IMR-90 (cell line): ENCODE results near the gene CHMP4B. TPM values are rescaled to one million over a fixed set of nuclear protein-coding genes. Genes with fewer than 3 reads are reported as not detected.

Experiments
- ATAC-seq: fragments of 200-7000 bp; cut with Tn5 transposase; 2 replicates; pipeline ENCODE4 v1.9.1; 2020; ENCODE audit warnings: low read depth, mild to moderate bottlenecking, moderate library complexity
- BruUV-seq: library from RNA; stranded (reverse); fragments of 400-500 nt; replicated peaks from 2 replicates; lab custom pipeline; 2021; lab: Mats Ljungman, UMichigan
- CTCF ChIA-PET: fragments of 300-600 bp; formaldehyde crosslinking; extraction: SDS; loops from one replicate; lab custom pipeline; 2021; ENCODE audit warnings: antibody characterized with exemption; lab: Yijun Ruan, JAX
- POLR2A ChIA-PET: fragments of 300-600 bp; sonication (Branson Sonifier 250); formaldehyde crosslinking; loops from one replicate; lab custom pipeline; 2022; ENCODE audit warnings: antibody characterized with exemption; ENCODE audit not compliant: unreplicated experiment; lab: Charles Lee
- DNase-seq: peaks from one replicate; pipeline ENCODE4 v3.0.0; 2013
- H2AFZ ChIP-seq: replicated peaks from 2 replicates; pipeline ENCODE3; 2013; ENCODE audit warnings: low read length, mild to moderate bottlenecking; ENCODE audit not compliant: poor library complexity
- H2AK5ac ChIP-seq: 2 replicates; pipeline ENCODE4 v1.6.1; 2013; ENCODE audit warnings: low read depth, low read length, inconsistent platforms
- H2AK9ac ChIP-seq: replicated peaks from 2 replicates; pipeline ENCODE3; 2013; ENCODE audit warnings: mild to moderate bottlenecking, low read depth, low read length, moderate library complexity; ENCODE audit not compliant: poor library complexity
- H2BK120ac ChIP-seq: 2 replicates; pipeline ENCODE4 v1.6.1; 2013; ENCODE audit warnings: low read depth, low read length, inconsistent platforms
- H2BK15ac ChIP-seq: 3 replicates; pipeline ENCODE4 v1.6.1; 2013; ENCODE audit warnings: low read depth, low read length, inconsistent platforms
- H2BK20ac ChIP-seq: 2 replicates; pipeline ENCODE4 v1.6.1; 2013; ENCODE audit warnings: low read depth, mild to moderate bottlenecking, inconsistent platforms, low read length, moderate library complexity
- H2BK5ac ChIP-seq: 2 replicates; pipeline ENCODE4 v1.6.1; 2013; ENCODE audit warnings: mild to moderate bottlenecking, low read depth, low read length, inconsistent platforms; ENCODE audit not compliant: poor library complexity, severe bottlenecking
- H3K14ac ChIP-seq: replicated peaks from 2 replicates; pipeline ENCODE4 v1.6.1; 2013; ENCODE audit warnings: low read depth, low read length, inconsistent platforms
- H3K18ac ChIP-seq: 2 replicates; pipeline ENCODE4 v1.6.1; 2013; ENCODE audit warnings: low read depth, low read length, control low read depth
- H3K23ac ChIP-seq: 2 replicates; pipeline ENCODE4 v1.6.1; 2013; ENCODE audit warnings: low read depth, low read length, inconsistent platforms
- H3K27ac ChIP-seq: 2 replicates; pipeline ENCODE4 v1.5.1; 2013; ENCODE audit warnings: mild to moderate bottlenecking, control low read depth, low read length; ENCODE audit not compliant: insufficient read depth
- H3K27me3 ChIP-seq: 2 replicates; pipeline ENCODE4 v1.6.1; 2013; ENCODE audit warnings: low read length; ENCODE audit not compliant: control insufficient read depth, insufficient read depth
- H3K36me3 ChIP-seq: 2 replicates; pipeline ENCODE4 v1.6.1; 2013; ENCODE audit warnings: low read length, mixed read lengths; ENCODE audit not compliant: control insufficient read depth, insufficient read depth
- H3K4ac ChIP-seq: 2 replicates; pipeline ENCODE4 v1.6.1; 2013; ENCODE audit warnings: low read depth, low read length, inconsistent platforms
- H3K4me1 ChIP-seq: 2 replicates; pipeline ENCODE4 v1.6.1; 2013; ENCODE audit warnings: low read length, mixed read lengths; ENCODE audit not compliant: control insufficient read depth, insufficient read depth
- H3K4me2 ChIP-seq: 2 replicates; pipeline ENCODE4 v1.6.1; 2013; ENCODE audit warnings: low read depth, mild to moderate bottlenecking, control low read depth, low read length, moderate library complexity
- H3K4me3 ChIP-seq: 2 replicates; pipeline ENCODE4 v1.5.1; 2013; ENCODE audit warnings: low read depth, mild to moderate bottlenecking, control low read depth, low read length, moderate library complexity; ENCODE audit not compliant: insufficient read depth
- H3K56ac ChIP-seq: 2 replicates; pipeline ENCODE4 v1.6.1; 2013; ENCODE audit warnings: low read length, inconsistent platforms; ENCODE audit not compliant: insufficient read depth; ENCODE audit errors: extremely low read depth
- H3K79me1 ChIP-seq, 2 experiments: 2 replicates each; pipeline ENCODE4 v1.6.1; 2013; ENCODE audit warnings: low read length in 2 of 2, inconsistent platforms in 1 of 2, low read depth in 1 of 2
- H3K9ac ChIP-seq: 2 replicates; pipeline ENCODE4 v1.6.1; 2013; ENCODE audit warnings: low read depth, low read length, control low read depth
- H3K9me1 ChIP-seq: 2 replicates; pipeline ENCODE4 v1.6.1; 2013; ENCODE audit warnings: low read length, inconsistent platforms; ENCODE audit not compliant: insufficient read depth
- H3K9me3 ChIP-seq: 2 replicates; pipeline ENCODE4 v1.6.1; 2013; ENCODE audit warnings: low read length; ENCODE audit not compliant: control insufficient read depth, insufficient read depth
- H4K20me1 ChIP-seq: 2 replicates; pipeline ENCODE4 v1.6.1; 2013; ENCODE audit warnings: low read length, inconsistent platforms; ENCODE audit not compliant: insufficient read depth
- H4K5ac ChIP-seq: 2 replicates; pipeline ENCODE4 v1.6.1; 2013; ENCODE audit warnings: mild to moderate bottlenecking, low read depth, low read length, control low read depth
- H4K8ac ChIP-seq, 2 experiments: 2 replicates each; pipeline ENCODE4 v1.6.1; 2013; ENCODE audit warnings: low read depth in 2 of 2, low read length in 2 of 2, control low read depth in 1 of 2, inconsistent platforms in 1 of 2
- H4K91ac ChIP-seq: 2 replicates; pipeline ENCODE4 v1.6.1; 2013; ENCODE audit warnings: low read depth, low read length, inconsistent platforms; ENCODE audit not compliant: insufficient read depth
- MAFK ChIP-seq: IDR thresholded peaks from 2 replicates; pipeline ENCODE4 v1.6.1; 2012; ENCODE audit warnings: low read depth, low read length, improper control_type of control experiment
- MAZ ChIP-seq: IDR thresholded peaks from 2 replicates; pipeline ENCODE4 v1.6.1; 2012; ENCODE audit warnings: low read depth, mild to moderate bottlenecking, low read length, improper control_type of control experiment, moderate library complexity, borderline replicate concordance
- NFE2L2 ChIP-seq: fragments of 150-350 bp; IDR thresholded peaks from 2 replicates; pipeline ENCODE4 v1.6.1; 2016; ENCODE audit warnings: low read depth, mild to moderate bottlenecking, low read length
- WGBS, 2 experiments: methylation state at CpG; one replicate each; pipeline versions ENCODE4 v1.1.5 to v1.1.7; 2013; ENCODE audit warnings: missing lambda C conversion rate in 2 of 2; ENCODE audit not compliant: insufficient read length in 1 of 2; ENCODE audit errors: extremely low coverage in 2 of 2; 5-methylcytosine and 5-hydroxymethylcytosine counted together
- dilution Hi-C: fragments of 300-500 bp; cut with HindIII; formaldehyde crosslinking; loops from one replicate; pipeline ENCODE4 v1.14.3; 2018; ENCODE audit warnings: low sequenced_read_pairs; ENCODE audit not compliant: unreplicated experiment
- in situ Hi-C: fragments of 300-500 bp; cut with MboI; formaldehyde crosslinking; loops from 3 replicates; pipeline ENCODE4 v1.14.3; 2019; ENCODE audit warnings: low sequenced_read_pairs, inconsistent platforms, mixed read lengths
- intact Hi-C: fragments of 100-400 bp; cut with micrococcal nuclease; formaldehyde crosslinking; loops from 2 replicates; pipeline ENCODE4 v1.10.0; 2022
- polyA plus RNA-seq, 3 experiments: library from polyadenylated mRNA; depleted of rRNA; stranded (reverse); fragments of >200 nt; gene quantifications; 2 replicates each; pipeline ENCODE4 v1.2.3, GENCODE V29; 2012; ENCODE audit warnings: low replicate concordance in 1 of 3
- total RNA-seq: library from RNA; depleted of rRNA; stranded (reverse); fragments of >200 nt; gene quantifications from 2 replicates; pipeline ENCODE4 v1.2.3, GENCODE V29; 2012

Gene CHMP4B
- total and polyA plus RNA-seq, 2 of the 4 experiments (the other 2 are of a cell fraction) = 30.3 to 94.8 TPM

GRCh38 chr20:33880396-33880795 is 69.2 kb downstream of the CHMP4B start:
- Histone ChIP-seq H3K18ac (no peak overlapping the region), H3K56ac (no peak overlapping the region), H4K5ac (no peak overlapping the region), H2BK20ac (no peak overlapping the region), H4K91ac (no peak overlapping the region), H4K20me1 (no peaks in the 10 kb centered on the region), H3K4me2 (no peak overlapping the region), H3K36me3 (no peaks in the 10 kb centered on the region), H3K9me1 (no peaks in the 10 kb centered on the region), H2BK5ac (no peak overlapping the region), H3K4ac (no peak overlapping the region), H3K14ac (no peak overlapping the region), H3K9me3 (peaks cover 9% of the 10 kb centered on the region), H3K27ac (no peak overlapping the region), H2BK15ac (no peak overlapping the region), H3K23ac (no peak overlapping the region), H3K4me3 (no peak overlapping the region), H4K8ac (no peak overlapping the region), H2AK5ac (no peak overlapping the region), H2BK120ac (no peak overlapping the region), H2AFZ (no peak overlapping the region), H2AK9ac (no peak overlapping the region), H3K27me3 (no peaks in the 10 kb centered on the region), H3K9ac (no peak overlapping the region), H3K4me1 (peaks cover 7% of the 10 kb centered on the region), H3K79me1 (no peaks in the 10 kb centered on the region)
- dilution Hi-C loops (no loop called here), intact Hi-C loops (no loop called here), in situ Hi-C loops (no loop called here)
- CTCF ChIA-PET = no interaction called here
- ATAC-seq (no peak), DNase-seq (no peak)
- BruUV-seq = no TSS peak
- no peak for TF ChIP-seq NFE2L2
- no peak for TF ChIP-seq MAFK
- TF ChIP-seq MAZ = no peak
- WGBS, 2 experiments = no CpG with 5 or more reads among the region's 4 CpGs
- POLR2A ChIA-PET = no interaction called here
